K562 treated with DMSO at 1 percent for 12 hours (cell line): Measurements from ENCODE around the gene PPP2R3B. TPM values are rescaled to one million over a fixed set of nuclear protein-coding genes. Genes with fewer than 3 reads are reported as not detected.

ENCODE experiments used
- total RNA-seq: library from RNA; unstranded; fragments of 300-600 nt; gene quantifications from 2 replicates; pipeline ENCODE4 v1.2.3, GENCODE V29; 2022; ENCODE audit not compliant: insufficient read depth

PPP2R3B gene
- total RNA-seq = 17.6 and 22.5 TPM in 2 replicates

GRCh38 chrX:386768-387575 lies at the start of gene PPP2R3B:
Gene PPP2R3B (minus strand): TSS chrX:386907. CDS start chrX:386691, 216 bp downstream.

DNA sequence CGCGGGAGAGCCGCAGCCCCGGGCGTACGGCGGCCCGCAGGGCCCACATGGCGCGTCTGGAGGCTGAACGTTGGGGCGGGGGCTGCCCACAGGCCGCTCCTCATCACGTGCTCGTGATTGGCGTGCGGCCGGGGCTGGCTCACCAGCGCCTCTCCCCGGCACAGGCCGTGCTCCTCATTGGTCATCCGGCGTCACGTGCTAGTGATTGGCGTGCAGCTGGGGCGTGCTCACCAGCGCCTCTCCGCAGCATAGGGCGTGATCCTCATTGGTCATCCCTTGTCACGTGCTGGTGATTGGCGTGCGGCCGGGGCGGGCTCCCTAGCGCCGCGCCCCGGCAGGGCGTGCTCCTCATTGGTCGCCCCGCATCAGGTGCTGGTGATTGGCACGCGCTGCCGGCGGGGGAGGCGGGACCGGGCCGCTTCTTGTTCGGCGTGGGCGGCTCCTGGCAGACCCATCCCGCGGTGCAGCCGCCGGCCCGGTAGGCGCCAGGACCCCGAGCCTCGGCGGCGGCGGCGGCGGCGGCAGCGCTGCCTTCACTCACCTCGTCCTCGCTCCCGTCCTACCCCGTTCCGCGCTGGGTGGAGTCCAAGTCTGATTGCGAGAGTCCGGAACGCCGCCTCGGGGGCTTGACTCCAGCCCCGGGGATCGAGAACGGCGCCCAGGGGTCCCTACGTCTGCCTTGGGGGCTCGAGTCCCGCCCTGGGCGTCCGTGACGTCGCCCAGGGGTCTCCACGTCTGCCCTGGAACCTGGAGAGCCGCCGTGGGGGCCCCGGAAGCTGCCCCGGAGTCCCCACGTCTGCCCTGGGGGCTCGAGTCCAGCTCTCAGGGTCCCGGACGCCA lies 67.7 kb downstream of the PPP2R3B start, which contains the start of gene GTPBP6:
TSS of gene GTPBP6 (minus strand) at position 58 of the 840 bp plus-strand sequence. CDS start at position 49, 9 bp downstream.

Other genes with a start within 250 kb of the PPP2R3B start
- 43.1 and 78.2 TPM in 2 replicates for gene PLCXD1, start 105.5 kb downstream of the PPP2R3B start, total RNA-seq
- gene GTPBP6, start 68.1 kb downstream of the PPP2R3B start, total RNA-seq = 12.2 and 14.7 TPM in 2 replicates
- gene SHOX, start 243.9 kb upstream of the PPP2R3B start, total RNA-seq = not detected in 2 replicates